Cardiac muscle cell (in vitro differentiated cells and primary cell): ENCODE data around the gene DVL3. TPM values are rescaled to one million over a fixed set of nuclear protein-coding genes. Genes with fewer than 3 reads are reported as not detected.

ENCODE experiments used
- DNase-seq, 2 donors: peaks; one replicate each; pipeline versions ENCODE4 v3.0.0 to v3.0.0-alpha.2; 2010 to 2017; ENCODE audit warnings: low read depth in 1 of 2, low spot score in 1 of 2
- H3K27ac ChIP-seq: fragments of 200-600 bp; sonication (generic); 2 replicates; pipeline ENCODE4 v1.5.1; 2016
- H3K27me3 ChIP-seq: fragments of 200-600 bp; sonication (generic); 2 replicates; pipeline ENCODE4 v1.6.0; 2016; ENCODE audit warnings: control low read depth
- H3K36me3 ChIP-seq: fragments of 200-600 bp; sonication (generic); 2 replicates; pipeline ENCODE4 v1.5.1; 2016; ENCODE audit warnings: control low read depth
- H3K4me1 ChIP-seq: fragments of 200-600 bp; sonication (generic); 2 replicates; pipeline ENCODE4 v1.8.1; 2017; ENCODE audit warnings: low read depth, mild to moderate bottlenecking, mixed run types
- H3K4me3 ChIP-seq: fragments of 200-600 bp; sonication (generic); 2 replicates; pipeline ENCODE4 v1.5.1; 2016; ENCODE audit warnings: mild to moderate bottlenecking
- H3K9me3 ChIP-seq: fragments of 200-600 bp; sonication (generic); 2 replicates; pipeline ENCODE4 v1.5.1; 2017; ENCODE audit warnings: low read depth, mild to moderate bottlenecking, control low read depth
- CTCF ChIP-seq: IDR thresholded peaks from 2 replicates; pipeline ENCODE4 v1.5.1; 2012; ENCODE audit warnings: low read depth, mild to moderate bottlenecking, low read length
- polyA plus RNA-seq: library from polyadenylated mRNA; unstranded; fragments of >200 nt; fragmentation: Nextera tagmentation; extraction: Ambion mirVana; gene quantifications from 2 replicates; pipeline ENCODE4 v1.2.1, GENCODE V29; 2016
- total RNA-seq: library from RNA; depleted of rRNA; stranded (reverse); fragments of >200 nt; gene quantifications from 2 replicates; pipeline ENCODE4 v1.2.3, GENCODE V29; 2016

DVL3 gene
- total and polyA plus RNA-seq, 2 experiments from 2014 or later = 135 to 150 TPM

DNA sequence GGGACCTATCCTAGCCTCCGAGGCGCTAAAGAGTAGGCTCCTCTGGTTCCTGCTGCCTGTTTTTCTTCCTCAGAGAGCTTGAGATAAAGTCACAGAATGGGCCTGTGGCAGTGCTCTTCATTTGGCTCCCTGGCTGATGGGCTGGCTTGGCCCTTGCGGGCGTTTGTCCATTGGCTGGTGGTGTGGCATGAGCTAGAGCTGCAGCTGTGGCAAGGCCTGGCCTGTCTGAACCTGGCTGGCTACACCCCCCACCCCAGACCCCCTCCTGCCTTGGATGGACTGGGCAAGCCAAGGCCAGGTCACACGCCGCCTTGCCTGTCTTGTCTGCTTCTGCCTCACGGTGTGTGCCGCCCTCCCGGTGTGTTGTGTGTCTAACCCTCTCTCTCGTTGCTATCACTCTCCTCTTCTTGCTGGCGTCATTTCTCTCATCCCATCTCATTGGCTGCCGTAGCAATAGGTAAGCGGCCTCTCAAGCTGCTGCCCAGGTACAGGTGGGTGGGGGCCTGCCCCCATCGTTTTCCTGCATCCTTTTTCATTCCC is 22.7 kb downstream of the DVL3 start:
- Histone ChIP-seq H3K9me3 (no peaks in the 10 kb centered on the region), H3K27ac (peak overlapping the region; percentile 93), H3K27me3 (no peaks in the 10 kb centered on the region), H3K36me3 (peaks cover 36% of the 10 kb centered on the region), H3K4me3 (no peak overlapping the region), H3K4me1 (peaks cover 21% of the 10 kb centered on the region)
- no peak for TF ChIP-seq CTCF
- no peak for DNase-seq

GRCh38 chr3:184178521-184179138 is 23.5 kb downstream of the DVL3 start:
- DNase-seq = no peak
- peaks cover 21% of the 10 kb centered on the region for H3K4me1 ChIP-seq
- no peak overlapping the region for H3K27ac ChIP-seq
- H3K9me3 ChIP-seq = no peaks in the 10 kb centered on the region
- H3K27me3 ChIP-seq = no peaks in the 10 kb centered on the region
- no peak for TF ChIP-seq CTCF
- peaks cover 40% of the 10 kb centered on the region for H3K36me3 ChIP-seq
- H3K4me3 ChIP-seq = no peak overlapping the region

DNA sequence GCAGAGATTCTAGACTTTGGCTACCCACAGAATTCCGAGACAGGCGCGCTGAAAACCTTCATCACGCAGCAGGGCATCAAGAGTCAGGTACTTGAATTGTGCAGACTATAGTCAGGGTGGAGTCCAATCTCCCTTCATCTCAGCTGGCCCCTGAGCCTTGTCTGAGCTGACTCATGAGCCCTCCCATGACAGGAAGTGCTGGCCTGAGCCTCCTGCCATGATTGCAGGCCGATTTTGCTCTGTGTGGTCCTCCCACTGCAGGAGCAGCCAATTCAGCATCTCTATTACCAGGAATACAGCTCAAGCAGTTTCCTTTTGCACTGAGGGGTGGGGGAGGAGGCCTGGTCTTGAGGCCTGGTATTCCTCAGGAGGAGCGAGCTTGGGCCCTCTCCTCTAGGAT is 25.0 kb downstream of the DVL3 start:
- Histone ChIP-seq H3K4me3 (no peak overlapping the region), H3K36me3 (peaks cover 42% of the 10 kb centered on the region), H3K9me3 (no peaks in the 10 kb centered on the region), H3K27ac (no peak overlapping the region), H3K27me3 (no peaks in the 10 kb centered on the region), H3K4me1 (peaks cover 21% of the 10 kb centered on the region)
- no peak for TF ChIP-seq CTCF
- peak in 1 of 2 donors; percentile 84 for DNase-seq

- DNase-seq = no peak
- peaks cover 42% of the 10 kb centered on the region for H3K36me3 ChIP-seq
- no peaks in the 10 kb centered on the region for H3K9me3 ChIP-seq
- H3K4me3 ChIP-seq = no peak overlapping the region
- H3K27ac ChIP-seq = no peak overlapping the region
- H3K27me3 ChIP-seq = no peaks in the 10 kb centered on the region
- no peak for TF ChIP-seq CTCF
- H3K4me1 ChIP-seq = peaks cover 13% of the 10 kb centered on the region
These were observed 26.4 kb downstream of the DVL3 start for GRCh38 chr3:184181596-184181995.

DNA sequence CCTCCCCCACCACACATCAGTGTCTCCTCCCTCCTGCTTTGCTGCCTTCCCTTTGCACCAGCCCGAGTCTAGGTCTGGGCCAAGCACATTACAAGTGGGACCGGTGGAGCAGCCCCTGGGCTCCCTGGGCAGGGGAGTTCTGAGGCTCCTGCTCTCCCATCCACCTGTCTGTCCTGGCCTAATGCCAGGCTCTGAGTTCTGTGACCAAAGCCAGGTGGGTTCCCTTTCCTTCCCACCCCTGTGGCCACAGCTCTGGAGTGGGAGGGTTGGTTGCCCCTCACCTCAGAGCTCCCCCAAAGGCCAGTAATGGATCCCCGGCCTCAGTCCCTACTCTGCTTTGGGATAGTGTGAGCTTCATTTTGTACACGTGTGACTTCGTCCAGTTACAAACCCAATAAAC is 28.5 kb downstream of the DVL3 start:
- DNase-seq = no peak
- no peak overlapping the region for H3K27ac ChIP-seq
- H3K27me3 ChIP-seq = no peaks in the 10 kb centered on the region

More for the DNA sequence above, 28.5 kb downstream of the DVL3 start:
- no peak overlapping the region for H3K4me3 ChIP-seq
- peaks cover 12% of the 10 kb centered on the region for H3K4me1 ChIP-seq
- H3K36me3 ChIP-seq = peaks cover 50% of the 10 kb centered on the region
- H3K9me3 ChIP-seq = no peaks in the 10 kb centered on the region
- no peak for TF ChIP-seq CTCF
